Duodenal mucosa (tissue), 2 donors: Measurements from ENCODE around the gene WFDC6.
"Not testable (repeated sequence)": the region's sequence is repeated elsewhere in the genome, so short reads cannot be mapped to it uniquely, and the experiment has no call there.

ENCODE experiments used
- H3K27ac ChIP-seq: one replicate; pipeline ENCODE4 v1.7.0; 2013; ENCODE audit warnings: low read depth, low read length
- H3K27me3 ChIP-seq, 2 donors: one replicate each; pipeline ENCODE4 v1.7.0; 2013; ENCODE audit warnings: low read length in 2 of 2, control low read depth in 1 of 2; ENCODE audit not compliant: insufficient read depth in 2 of 2, control insufficient read depth in 1 of 2
- H3K36me3 ChIP-seq, 2 donors: one replicate each; pipeline ENCODE4 v1.7.0; 2013; ENCODE audit warnings: low read length in 2 of 2, control low read depth in 1 of 2; ENCODE audit not compliant: insufficient read depth in 2 of 2, control insufficient read depth in 1 of 2
- H3K4me1 ChIP-seq, 2 donors: one replicate each; pipeline ENCODE4 v1.7.0; 2013; ENCODE audit warnings: low read length in 2 of 2, control low read depth in 1 of 2; ENCODE audit not compliant: insufficient read depth in 2 of 2, control insufficient read depth in 1 of 2
- H3K4me3 ChIP-seq, 2 donors: one replicate each; pipeline ENCODE4 v1.7.0; 2013; ENCODE audit warnings: low read length in 2 of 2, low read depth in 1 of 2
- H3K9ac ChIP-seq, 2 donors: one replicate each; pipeline ENCODE4 v1.7.0; 2013; ENCODE audit warnings: low read length in 2 of 2, low read depth in 1 of 2
- H3K9me3 ChIP-seq, 2 donors: one replicate each; pipeline ENCODE4 v1.7.0; 2013; ENCODE audit warnings: low read length in 2 of 2, control low read depth in 1 of 2; ENCODE audit not compliant: control insufficient read depth in 1 of 2

WFDC6 gene

GRCh38 chr20:45539382-45539781 lies at the start of gene WFDC6:
Gene WFDC6 (minus strand): TSS chr20:45539482. CDS start chr20:45539407, 75 bp downstream.
- Histone ChIP-seq H3K27me3 (peaks cover 14 to 16% of the 10 kb centered on the region in 2 donors), H3K27ac (no peak within 1 kb of the TSS), H3K9ac (no peak within 1 kb of the TSS), H3K36me3 (no peaks in the 10 kb centered on the region), H3K9me3 (no peaks in the 10 kb centered on the region), H3K4me3 (no peak within 1 kb of the TSS), H3K4me1 (no peaks in the 10 kb centered on the region)

GRCh38 chr20:45588800-45589199 lies 49.5 kb upstream of the WFDC6 start:
- H3K36me3 ChIP-seq: no peaks in the 10 kb centered on the region
- no peaks in the 10 kb centered on the region for H3K9me3 ChIP-seq
- no peak overlapping the region for H3K9ac ChIP-seq
- H3K27ac ChIP-seq: no peak overlapping the region
- no peaks in the 10 kb centered on the region for H3K27me3 ChIP-seq
- no peaks in the 10 kb centered on the region for H3K4me1 ChIP-seq
- H3K4me3 ChIP-seq: no peak overlapping the region

GRCh38 chr20:45585986-45586385 lies 46.7 kb upstream of the WFDC6 start:
- not testable (repeated sequence) for H3K4me3 ChIP-seq, H3K9me3 ChIP-seq, H3K9ac ChIP-seq, H3K4me1 ChIP-seq, H3K27ac ChIP-seq, H3K36me3 ChIP-seq, H3K27me3 ChIP-seq

- not testable (repeated sequence) for H3K4me1 ChIP-seq, H3K4me3 ChIP-seq, H3K9me3 ChIP-seq, H3K9ac ChIP-seq, H3K36me3 ChIP-seq, H3K27ac ChIP-seq, H3K27me3 ChIP-seq
Observed at GRCh38 chr20:45584294-45584693, 45.0 kb upstream of the WFDC6 start.

GRCh38 chr20:45583502-45583901 lies 44.2 kb upstream of the WFDC6 start:
- H3K4me3 ChIP-seq: no peak overlapping the region

GRCh38 chr20:45581702-45582101 lies 42.4 kb upstream of the WFDC6 start:
- Histone ChIP-seq H3K4me3 (no peak overlapping the region), H3K27me3 (no peaks in the 10 kb centered on the region), H3K27ac (no peak overlapping the region), H3K36me3 (no peaks in the 10 kb centered on the region), H3K4me1 (peaks cover 0 to 4% of the 10 kb centered on the region in 2 donors), H3K9me3 (no peaks in the 10 kb centered on the region), H3K9ac (no peak overlapping the region)

More at GRCh38 chr20:45583502-45583901, 44.2 kb upstream of the WFDC6 start:
- Histone ChIP-seq H3K27ac (no peak overlapping the region), H3K27me3 (no peaks in the 10 kb centered on the region), H3K9ac (no peak overlapping the region), H3K9me3 (no peaks in the 10 kb centered on the region), H3K4me1 (no peaks in the 10 kb centered on the region), H3K36me3 (no peaks in the 10 kb centered on the region)

- Histone ChIP-seq H3K4me1 (peaks cover 0 to 4% of the 10 kb centered on the region in 2 donors), H3K9ac (no peak within 1 kb of the TSS), H3K27ac (no peak within 1 kb of the TSS), H3K27me3 (no peaks in the 10 kb centered on the region), H3K4me3 (no peak within 1 kb of the TSS), H3K9me3 (no peaks in the 10 kb centered on the region), H3K36me3 (no peaks in the 10 kb centered on the region)
Observed at GRCh38 chr20:45579184-45579583, 39.9 kb upstream of the WFDC6 start, which contains the start of gene WFDC8. Gene WFDC8 (minus strand): TSS chr20:45579284. CDS start chr20:45579247, 37 bp downstream.

- H3K36me3 ChIP-seq: no peaks in the 10 kb centered on the region
- peaks cover 0 to 4% of the 10 kb centered on the region in 2 donors for H3K4me1 ChIP-seq
- H3K9me3 ChIP-seq: no peaks in the 10 kb centered on the region
- H3K27me3 ChIP-seq: no peaks in the 10 kb centered on the region
- no peak overlapping the region for H3K4me3 ChIP-seq
- H3K9ac ChIP-seq: no peak overlapping the region
- H3K27ac ChIP-seq: no peak overlapping the region
Observed at GRCh38 chr20:45578231-45578630, 38.9 kb upstream of the WFDC6 start.

- Histone ChIP-seq H3K27me3 (no peaks in the 10 kb centered on the region), H3K36me3 (no peaks in the 10 kb centered on the region), H3K9me3 (no peaks in the 10 kb centered on the region), H3K27ac (no peak overlapping the region), H3K4me1 (peaks cover 0 to 4% of the 10 kb centered on the region in 2 donors), H3K9ac (no peak overlapping the region), H3K4me3 (no peak overlapping the region)
Observed at GRCh38 chr20:45576995-45577394, 37.7 kb upstream of the WFDC6 start.

GRCh38 chr20:45575931-45576330 lies 36.6 kb upstream of the WFDC6 start:
- Histone ChIP-seq H3K27me3 (no peaks in the 10 kb centered on the region), H3K36me3 (no peaks in the 10 kb centered on the region), H3K9ac (no peak overlapping the region), H3K27ac (no peak overlapping the region), H3K9me3 (no peaks in the 10 kb centered on the region), H3K4me3 (no peak overlapping the region), H3K4me1 (peaks cover 0 to 4% of the 10 kb centered on the region in 2 donors)

GRCh38 chr20:45569650-45570049 lies 30.4 kb upstream of the WFDC6 start:
- H3K27ac ChIP-seq, H3K4me3 ChIP-seq, H3K4me1 ChIP-seq, H3K27me3 ChIP-seq, H3K9me3 ChIP-seq, H3K9ac ChIP-seq, H3K36me3 ChIP-seq: not testable (repeated sequence)
